ENCODE measurements around the gene ITGB1BP2. TPM values are rescaled to one million over a fixed set of nuclear protein-coding genes. Genes with fewer than 3 reads are reported as not detected.
"Not testable (repeated sequence)": the region's sequence is repeated elsewhere in the genome, so short reads cannot be mapped to it uniquely, and the experiment has no call there.

ITGB1BP2 gene
- polyA plus RNA-seq (ENCODE audit: insufficient read length in 3 of 3): 1 to 10 TPM; 1.2 to 1.3 (median 1.2) TPM

DNA sequence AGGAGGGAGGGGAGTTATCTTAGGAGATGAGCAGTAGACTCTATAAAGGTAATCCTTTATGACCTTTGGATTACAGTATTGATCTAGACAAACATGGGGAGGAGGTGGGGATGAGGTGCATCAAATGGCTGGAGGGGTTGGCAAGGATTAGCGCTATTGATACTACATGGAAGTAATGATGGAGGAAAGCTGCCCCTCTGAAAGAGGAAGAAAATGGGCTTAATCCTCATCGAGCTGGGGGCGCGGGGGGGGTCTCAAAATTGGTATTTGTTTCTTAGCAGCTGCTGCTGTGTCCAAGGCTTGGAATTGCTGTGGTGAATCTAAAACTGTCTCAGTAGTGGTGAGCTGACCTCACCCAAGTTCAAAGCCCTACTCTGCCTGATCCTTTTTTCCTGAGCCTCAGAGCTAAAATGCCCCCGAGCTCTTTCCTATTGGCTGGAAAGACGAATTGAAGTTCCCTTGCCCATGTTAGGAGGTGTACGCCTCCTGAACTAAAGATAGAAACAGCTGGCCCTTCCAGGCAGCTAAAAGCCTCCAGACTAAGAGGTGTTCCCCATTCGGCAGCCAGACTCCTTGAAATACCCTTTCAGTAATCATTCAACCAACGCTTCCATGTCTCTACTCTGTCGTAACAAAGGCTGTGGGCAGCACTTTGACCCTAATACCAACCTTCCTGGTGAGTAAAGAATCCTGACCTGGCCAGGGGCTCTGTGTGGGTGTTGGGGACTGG is at the start of gene ITGB1BP2:
Gene ITGB1BP2 (plus strand): TSS at position 556 of the 730 bp plus-strand sequence. CDS start 57 bp downstream, at position 613.
- no peak for DNase-seq (ENCODE audit: low read depth in 3 of 3, low spot score in 2 of 3)

DNA sequence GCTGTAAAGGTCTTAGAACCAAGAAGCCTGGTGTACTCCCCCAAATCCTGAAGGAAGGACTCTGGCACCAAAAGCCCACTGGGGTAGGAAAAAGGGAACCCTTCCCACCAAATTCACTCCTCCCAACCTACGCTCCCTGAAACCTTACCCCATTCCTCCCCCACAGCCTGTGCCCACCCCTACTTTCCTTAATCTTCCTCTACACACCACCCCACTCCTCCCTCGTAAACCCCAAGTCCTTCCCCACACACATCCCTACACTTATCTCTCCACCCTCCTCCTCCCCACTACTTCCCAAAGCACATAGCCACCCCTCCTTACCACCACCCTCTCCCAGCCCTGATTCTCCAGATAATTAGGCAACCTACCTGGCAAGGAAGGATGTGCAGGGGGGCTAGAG is 49.3 kb upstream of the ITGB1BP2 start:
- DNase-seq (ENCODE audit: low read depth in 3 of 3, low spot score in 2 of 3): no peak

DNA sequence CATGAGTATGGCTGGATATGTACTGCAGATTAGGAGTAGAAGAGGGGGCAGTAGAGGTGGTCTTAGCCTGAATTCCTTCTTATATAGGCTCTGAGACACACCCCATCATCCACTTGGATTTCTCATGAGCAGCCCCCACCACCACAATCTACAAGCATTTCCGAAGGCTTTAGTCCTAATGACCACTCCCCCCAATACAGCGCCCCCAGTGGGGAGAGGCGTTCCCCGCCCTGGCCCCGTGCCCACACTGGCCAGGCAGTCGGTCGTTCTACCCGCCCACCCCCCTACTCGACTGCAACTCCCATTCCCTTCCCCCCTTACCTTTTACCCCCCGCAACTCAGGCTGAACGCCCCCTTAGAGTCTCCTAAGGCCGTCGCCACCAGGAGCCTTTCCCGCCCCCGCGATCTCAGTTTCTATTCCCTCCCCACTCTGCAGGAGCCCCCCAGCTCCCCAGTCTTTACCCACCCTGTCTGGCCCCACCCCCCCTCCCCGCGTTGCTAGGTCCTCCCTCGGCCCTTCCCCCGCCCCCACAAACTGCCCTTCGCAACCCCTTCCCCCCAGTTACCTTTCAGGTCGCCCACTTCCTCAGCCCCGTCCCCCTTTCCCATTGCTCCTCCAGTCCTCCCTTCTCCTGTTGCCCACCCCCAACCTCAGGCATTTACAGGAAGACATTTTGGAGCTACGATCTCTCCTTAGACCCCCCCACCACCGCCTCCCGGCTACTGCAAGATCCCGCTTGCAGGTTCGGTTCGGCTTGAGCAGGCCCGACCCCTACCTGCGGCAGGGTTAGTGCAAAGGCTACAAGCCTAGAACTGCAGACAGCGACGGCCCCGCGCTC is 48.1 kb upstream of the ITGB1BP2 start:
- peak in 1 of 3 donors; percentile 23 for DNase-seq (ENCODE audit: low read depth in 3 of 3, low spot score in 2 of 3)

DNA sequence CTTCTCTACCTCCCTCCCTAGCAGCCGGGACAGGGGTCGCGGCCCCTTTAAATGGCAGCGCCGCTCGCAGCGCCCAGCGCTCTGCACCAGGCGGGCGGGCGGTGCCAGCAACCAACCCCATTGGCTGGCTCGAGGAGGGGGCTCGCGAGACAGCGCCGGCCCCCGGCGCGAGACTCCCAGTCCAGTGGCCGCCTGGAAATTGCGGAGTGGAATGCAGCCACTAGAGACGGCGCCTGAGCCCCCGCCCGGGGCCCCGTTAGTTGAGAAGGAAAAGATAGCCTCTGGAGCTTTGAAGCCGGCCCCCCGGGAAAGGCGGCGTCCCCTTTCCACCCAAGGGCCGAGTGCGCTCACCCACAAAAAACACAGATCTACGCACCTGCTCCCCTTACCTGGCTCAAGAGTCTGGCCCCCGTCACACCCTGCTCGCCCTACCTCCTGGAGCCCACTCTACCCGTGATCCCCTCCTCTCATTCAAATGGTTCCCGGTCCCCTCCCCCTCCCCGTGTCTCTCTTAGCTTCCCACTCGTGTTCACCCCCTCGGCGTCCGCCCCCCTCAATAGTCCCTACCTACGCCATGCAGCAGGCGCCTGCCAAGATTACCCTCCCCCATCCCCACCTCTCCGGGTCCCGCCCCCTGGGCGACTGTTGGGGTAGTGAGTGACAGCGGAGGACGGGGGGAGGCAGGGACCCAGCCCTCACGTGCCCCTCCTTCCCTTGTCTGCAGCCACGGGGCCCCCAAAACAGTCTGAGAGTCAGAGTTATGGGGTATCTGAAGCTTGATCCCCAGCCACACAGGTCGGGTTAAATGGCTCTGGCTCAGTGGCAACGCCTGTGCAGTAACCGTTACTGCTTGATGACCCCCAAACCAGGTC is 47.2 kb upstream of the ITGB1BP2 start, which contains the start of gene ZMYM3:
Gene ZMYM3 (minus strand): TSS at position 49 of the 872 bp plus-strand sequence. CDS start 885 bp downstream, outside the sequence.
- peak in 2 of 3 donors; percentile 58 to 61 for DNase-seq (ENCODE audit: low read depth in 3 of 3, low spot score in 2 of 3)

DNA sequence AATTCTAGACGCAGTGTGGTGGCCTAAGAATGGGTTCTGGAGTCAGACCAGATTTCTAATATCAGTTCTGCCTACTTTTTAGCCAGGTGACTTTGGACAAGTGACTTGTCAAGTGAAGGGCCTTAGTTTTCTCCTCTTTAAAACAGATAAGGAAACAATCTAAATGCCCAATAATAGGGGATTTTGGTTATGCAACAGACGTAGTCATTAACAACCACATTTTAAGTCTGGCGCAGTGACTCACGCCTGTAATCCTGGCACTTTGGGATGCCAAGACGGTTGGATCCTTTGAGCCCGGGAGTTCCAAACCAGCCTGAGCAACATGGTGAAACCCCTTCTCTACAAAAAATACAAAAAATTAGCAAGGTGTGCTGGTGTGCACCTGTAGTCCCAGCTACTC is 45.5 kb upstream of the ITGB1BP2 start:
- no peak for DNase-seq (ENCODE audit: low read depth in 3 of 3, low spot score in 2 of 3)

DNA sequence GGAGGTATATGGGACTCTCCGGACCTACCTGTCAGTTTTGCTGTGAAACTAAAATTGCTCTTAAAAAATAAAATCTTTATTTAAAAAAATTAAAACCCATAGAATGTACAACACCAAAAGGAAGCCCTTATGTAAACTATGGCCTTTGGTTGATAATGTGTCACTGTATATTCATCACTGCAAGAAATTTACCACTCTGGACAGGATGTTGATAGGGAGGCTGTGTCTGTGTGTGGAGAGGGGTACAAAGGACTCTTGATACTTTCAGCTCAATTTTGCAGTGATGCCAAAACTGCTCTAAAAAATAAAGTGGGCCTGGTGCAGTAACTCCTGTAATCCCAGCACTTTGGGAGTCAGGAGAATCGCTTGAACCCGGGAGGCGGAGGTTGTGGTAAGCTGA is 44.7 kb upstream of the ITGB1BP2 start:
- no peak for DNase-seq (ENCODE audit: low read depth in 3 of 3, low spot score in 2 of 3)

DNA sequence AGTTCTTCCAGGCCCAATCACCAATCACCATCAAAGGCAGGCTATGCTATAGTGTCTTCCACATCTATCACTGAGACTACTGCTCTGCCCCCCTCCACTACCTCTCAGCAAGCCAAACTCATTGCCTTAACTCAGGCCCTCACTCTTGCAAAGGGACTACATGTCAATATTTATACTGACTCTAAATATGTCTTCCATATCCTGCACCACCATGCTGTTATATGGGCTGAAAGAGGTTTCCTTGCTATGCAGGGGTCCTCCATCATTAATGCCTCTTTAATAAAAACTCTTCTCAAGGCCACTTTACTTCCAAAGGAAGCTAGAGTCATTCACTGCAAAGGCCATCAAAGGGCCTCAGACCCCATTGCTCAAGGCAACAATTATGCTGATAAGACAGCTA is 32.9 kb upstream of the ITGB1BP2 start:
- DNase-seq (ENCODE audit: low read depth in 3 of 3, low spot score in 2 of 3): not testable (repeated sequence)

DNA sequence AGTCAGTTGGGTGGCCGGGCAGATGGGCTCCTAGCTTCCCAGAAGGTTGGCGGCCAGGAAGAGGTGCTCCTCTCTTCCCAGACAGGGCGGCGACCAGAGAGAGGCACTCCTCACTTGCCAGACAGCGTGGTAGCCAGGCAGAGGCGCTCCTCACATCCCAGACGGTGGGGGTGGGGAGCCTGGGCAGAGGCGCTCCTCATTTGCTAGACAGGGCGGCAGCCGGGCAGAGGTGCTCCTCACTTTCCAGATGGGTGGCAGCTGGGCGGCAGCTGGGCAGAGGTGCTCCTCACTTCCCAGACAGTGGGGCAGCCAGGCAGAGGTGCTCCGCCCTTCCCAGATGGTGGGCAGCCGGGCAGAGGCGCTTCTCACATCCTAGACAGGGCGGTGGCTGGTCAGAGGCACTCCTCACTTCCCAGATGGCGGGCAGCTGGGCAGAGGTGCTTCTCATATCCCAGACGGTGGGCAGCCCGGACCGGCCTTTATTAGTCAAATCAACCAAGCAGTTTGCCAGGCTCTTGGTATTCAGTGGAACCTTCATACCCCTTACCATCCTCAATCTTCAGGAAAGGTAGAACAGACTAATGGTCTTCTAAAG is 31.7 kb upstream of the ITGB1BP2 start:
- no peak for DNase-seq (ENCODE audit: low read depth in 3 of 3, low spot score in 2 of 3)

DNA sequence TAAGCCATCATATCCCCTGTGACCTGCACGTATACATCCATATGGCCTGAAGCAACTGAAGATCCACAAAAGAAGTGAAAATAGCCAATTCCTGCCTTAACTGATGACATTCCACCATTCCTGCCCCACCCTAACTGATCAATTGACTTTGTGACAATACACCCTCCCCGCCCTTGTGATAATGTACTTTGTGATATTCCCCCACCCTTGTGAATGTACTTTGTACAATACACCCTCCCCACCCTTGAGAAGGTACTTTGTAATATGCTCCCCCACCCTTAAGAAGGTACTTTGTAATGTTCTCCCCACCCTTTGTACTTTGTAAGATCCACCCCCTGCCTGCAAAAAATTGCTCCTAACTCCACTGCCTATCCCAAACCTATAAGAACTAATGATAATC is 29.2 kb upstream of the ITGB1BP2 start:
- not testable (repeated sequence) for DNase-seq (ENCODE audit: low read depth in 3 of 3, low spot score in 2 of 3)

DNA sequence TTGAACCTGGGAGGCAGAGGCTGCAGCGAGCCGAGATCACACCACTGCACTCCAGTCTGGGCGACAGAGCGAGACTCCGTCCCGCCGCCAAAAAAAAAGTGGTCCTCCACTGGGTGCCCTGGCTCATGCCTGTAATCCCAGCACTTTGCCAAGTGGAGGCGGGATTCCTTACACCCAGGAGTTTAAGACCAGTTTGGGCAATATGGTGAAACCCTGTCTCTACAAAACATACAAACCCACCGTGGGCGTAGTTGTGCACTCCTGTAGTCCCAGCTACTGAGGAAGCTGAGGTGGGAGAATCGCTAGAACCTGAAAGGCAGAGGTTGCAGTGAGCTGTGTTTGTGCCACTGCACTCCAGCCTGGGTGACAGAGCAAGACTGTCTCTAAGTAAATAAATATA is 20.2 kb upstream of the ITGB1BP2 start:
- not testable (repeated sequence) for DNase-seq (ENCODE audit: low read depth in 3 of 3, low spot score in 2 of 3)

DNA sequence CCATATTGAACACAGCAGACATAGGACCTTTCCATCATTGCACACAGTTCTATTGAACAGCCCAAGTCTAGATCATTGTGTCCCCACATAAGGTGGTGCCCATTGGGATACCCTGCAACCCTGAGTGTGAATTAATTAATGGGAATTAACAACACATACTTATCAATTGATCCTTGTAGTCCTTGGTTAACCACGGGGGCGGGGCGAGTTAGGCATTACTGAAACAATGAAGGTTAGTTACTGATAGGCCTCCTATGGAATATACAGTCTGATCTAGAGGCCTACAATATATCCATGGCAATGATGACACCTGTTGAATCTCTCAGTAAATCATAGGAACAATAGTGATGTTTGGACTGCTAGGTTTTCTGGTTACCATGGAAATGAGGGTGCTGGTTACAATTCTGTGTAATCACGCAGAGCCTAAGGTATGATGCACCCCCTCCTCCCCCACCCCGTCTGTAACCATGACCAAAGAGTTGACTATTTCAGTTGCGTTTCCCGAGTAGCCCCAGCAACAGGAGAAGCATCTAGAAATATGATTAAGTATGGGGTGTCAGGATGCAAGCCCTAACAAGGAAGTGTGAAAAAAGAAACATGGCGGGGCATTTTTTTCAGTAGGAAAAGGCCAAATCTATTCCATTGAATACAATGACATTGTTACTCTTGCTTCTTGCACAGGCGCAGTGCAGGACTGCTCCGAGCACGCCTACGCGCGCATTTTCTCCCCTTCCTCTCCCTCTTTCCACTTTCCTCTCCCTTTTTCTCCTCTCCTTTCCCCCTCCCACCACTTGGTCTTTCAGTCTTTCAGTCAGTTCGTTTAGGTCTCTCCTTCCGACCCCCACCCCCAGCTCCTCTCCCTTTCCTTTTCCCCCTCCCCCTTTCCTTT is 18.8 kb upstream of the ITGB1BP2 start:
- peak in 1 of 3 donors; percentile 5 for DNase-seq (ENCODE audit: low read depth in 3 of 3, low spot score in 2 of 3)

DNA sequence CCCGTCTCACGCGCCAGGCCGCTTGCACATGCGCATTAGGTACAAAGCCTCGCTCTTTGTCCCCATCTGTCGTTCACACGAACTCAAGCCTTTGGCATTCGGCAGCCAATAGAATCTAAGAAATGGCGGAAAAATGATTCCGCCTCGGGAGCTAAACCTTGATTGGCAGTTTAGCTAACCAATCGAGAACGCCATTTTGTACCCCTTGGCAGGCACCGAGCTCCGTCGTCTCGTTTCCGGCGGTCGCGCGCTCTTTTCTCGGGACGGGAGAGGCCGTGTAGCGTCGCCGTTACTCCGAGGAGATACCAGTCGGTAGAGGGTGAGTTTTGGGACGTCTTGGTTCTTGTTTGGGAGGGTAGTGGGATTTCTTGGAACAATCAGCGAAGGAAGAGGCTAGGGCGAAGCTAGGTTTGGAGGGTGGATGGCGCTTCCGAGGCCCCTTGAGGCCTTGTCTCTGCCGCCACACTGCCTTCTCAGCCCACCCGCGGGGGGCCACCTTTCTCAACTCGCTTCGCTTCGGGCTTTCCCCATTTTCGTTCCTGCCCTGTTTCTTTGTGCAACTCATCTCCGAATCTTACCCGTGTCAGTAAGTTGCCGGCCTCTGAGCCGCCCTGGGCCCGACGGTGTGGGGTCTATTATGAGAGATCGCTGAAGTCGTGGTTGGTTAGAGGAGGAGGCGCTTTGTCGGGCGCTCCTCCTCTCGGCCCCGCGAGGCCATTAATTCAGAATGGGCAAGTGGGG is 18.0 kb upstream of the ITGB1BP2 start, which contains the start of gene NONO:
Gene NONO (plus strand): TSS at position 233 of the 741 bp plus-strand sequence. CDS start 7,003 bp downstream, outside the sequence.
- peak; percentile 93 to 98 (median 94) for DNase-seq (ENCODE audit: low read depth in 3 of 3, low spot score in 2 of 3)

DNA sequence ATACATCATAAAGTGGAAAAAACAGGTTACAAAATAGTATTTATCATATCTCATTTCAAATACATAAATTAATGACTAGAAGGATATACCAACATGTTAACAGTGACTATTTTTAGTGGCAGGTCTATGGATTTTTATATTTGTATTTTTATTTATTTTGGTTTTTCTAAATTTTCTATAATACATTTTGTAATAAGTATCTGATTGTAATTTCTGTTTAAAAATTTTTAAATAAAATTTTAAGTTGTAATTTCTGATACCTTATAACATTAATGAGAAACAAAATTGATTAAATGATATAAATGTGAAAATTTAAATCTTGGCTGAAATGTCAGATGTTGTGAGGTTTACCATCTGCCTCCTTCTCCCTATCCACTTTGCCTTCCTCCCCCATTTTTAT is 15.6 kb upstream of the ITGB1BP2 start:
- DNase-seq (ENCODE audit: low read depth in 3 of 3, low spot score in 2 of 3): no peak

DNA sequence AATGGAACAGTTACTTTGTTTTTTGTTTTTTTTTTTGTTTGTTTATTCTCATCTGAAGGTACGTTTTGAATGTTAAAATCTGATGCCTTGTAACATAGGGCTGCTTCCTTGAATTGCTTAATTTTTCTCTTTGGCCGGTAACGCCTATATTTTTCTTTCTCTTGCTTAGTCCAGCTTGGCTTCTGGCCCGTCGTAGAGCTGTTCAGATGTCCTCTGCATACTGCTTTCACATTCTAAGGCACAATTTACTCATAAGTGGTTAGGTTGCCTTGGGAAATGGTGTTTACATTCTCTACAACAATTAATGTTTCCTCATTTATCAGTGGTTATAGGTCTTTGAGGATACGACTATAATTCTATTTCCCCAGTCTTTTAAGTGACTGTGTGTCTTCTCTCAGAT is 10.2 kb upstream of the ITGB1BP2 start:
- DNase-seq (ENCODE audit: low read depth in 3 of 3, low spot score in 2 of 3): no peak

DNA sequence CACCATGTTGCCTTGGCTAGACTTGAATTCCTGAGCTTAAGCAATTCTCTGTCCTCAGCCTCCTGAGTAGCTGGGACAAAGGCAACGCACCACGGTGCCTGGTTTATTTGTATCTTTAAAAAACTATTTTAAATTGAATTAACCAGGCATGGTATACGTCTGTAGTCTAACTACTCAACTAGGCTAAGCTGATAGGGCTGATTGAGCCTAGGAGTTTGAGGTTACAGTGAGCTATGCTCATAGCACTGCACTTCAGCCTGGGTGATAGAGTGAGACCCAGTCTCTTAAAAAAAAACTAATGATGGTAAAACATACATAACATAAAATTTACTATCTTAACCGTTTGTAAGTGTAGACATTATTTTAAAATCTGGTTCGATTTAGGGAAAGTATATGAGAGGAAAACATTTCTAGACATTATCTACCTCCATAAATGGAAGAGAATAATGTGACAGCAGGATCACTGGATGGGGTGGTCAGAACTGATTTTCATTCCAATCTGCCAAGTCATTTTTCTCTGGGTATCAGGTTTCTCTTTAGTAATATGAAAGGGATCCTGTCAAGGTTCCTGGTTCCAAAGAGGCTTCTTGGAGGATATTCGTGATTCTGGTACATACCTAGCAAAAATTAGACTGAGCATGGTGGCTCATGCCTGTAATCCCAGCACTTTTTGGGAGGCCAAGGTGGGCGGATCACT is 8.7 kb upstream of the ITGB1BP2 start:
- DNase-seq (ENCODE audit: low read depth in 3 of 3, low spot score in 2 of 3): no peak

DNA sequence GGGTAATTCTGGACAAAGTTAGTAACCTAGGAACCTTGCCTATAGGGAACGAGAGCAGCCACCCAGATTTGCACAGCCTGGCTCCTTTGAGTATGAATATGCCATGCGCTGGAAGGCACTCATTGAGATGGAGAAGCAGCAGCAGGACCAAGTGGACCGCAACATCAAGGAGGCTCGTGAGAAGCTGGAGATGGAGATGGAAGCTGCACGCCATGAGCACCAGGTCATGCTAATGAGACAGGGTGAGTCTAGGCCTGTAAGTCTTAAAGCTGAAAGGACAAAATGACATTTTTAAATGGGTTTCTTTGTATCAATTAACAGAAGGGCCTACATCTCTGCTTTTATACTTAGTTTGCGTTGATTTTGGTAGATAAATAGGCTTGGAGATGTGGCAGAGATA is 4.7 kb upstream of the ITGB1BP2 start:
- no peak for DNase-seq (ENCODE audit: low read depth in 3 of 3, low spot score in 2 of 3)

DNA sequence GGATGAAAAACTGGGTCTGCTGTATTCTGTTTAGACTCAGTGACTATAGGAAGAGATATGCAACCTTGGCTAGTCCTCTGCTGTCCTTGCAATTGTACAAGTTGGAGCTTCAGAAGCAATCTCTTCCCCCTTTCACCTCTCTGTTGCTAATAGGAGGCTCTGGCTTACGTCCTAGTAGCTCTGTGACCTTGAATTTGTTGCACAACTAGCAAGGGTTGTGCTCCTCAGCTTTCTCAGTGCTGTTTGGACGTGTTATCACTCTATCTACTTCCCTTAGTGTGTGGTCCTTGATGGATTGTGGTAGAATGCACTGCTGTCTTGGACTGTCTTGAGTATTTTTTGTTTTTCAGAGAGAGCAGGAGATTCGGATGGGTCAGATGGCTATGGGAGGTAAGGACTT is 3.4 kb upstream of the ITGB1BP2 start:
- no peak for DNase-seq (ENCODE audit: low read depth in 3 of 3, low spot score in 2 of 3)

DNA sequence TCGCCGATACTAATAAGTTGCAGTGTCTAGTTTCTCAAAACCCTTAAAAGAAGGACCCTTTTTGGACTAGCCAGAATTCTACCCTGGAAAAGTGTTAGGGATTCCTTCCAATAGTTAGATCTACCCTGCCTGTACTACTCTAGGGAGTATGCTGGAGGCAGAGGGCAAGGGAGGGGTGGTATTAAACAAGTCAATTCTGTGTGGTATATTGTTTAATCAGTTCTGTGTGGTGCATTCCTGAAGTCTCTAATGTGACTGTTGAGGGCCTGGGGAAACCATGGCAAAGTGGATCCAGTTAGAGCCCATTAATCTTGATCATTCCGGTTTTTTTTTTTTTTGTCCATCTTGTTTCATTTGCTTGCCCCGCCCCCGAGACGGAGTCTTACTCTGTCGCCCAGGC is 1.5 kb upstream of the ITGB1BP2 start:
- not testable (repeated sequence) for DNase-seq (ENCODE audit: low read depth in 3 of 3, low spot score in 2 of 3)

Measured in right renal cortex interstitium (tissue), 3 donors.